HepG2 (cell line): Measurements from ENCODE around the gene USP5. TPM values are rescaled to one million over a fixed set of nuclear protein-coding genes. Genes with fewer than 3 reads are reported as not detected.
A peak's percentile ranks its signal among the peaks of the same experiment; 100 is the strongest.

ENCODE experiments used
- ATAC-seq: fragments of 200-7000 bp; cut with Tn5 transposase; 3 replicates; pipeline ENCODE4 v1.9.1; 2020; ENCODE audit warnings: mild to moderate bottlenecking, moderate library complexity
- BruUV-seq: library from RNA; stranded (reverse); fragments of 400-500 nt; replicated peaks from 2 replicates; lab custom pipeline; 2021; lab: Mats Ljungman, UMichigan
- CTCF ChIA-PET: fragments of 300-600 bp; formaldehyde crosslinking; extraction: SDS; loops from one replicate; lab custom pipeline; 2021; ENCODE audit warnings: low total read pairs, inconsistent platforms, low intra/inter-chr PET ratio; lab: Yijun Ruan, JAX
- POLR2A ChIA-PET: fragments of 350-600 bp; sonication (Branson Sonifier 250); formaldehyde crosslinking; loops from one replicate; lab custom pipeline; 2020; ENCODE audit warnings: antibody characterized with exemption, inconsistent platforms; lab: Yijun Ruan, JAX
- DNase-seq: peaks from one replicate; pipeline ENCODE4 v3.0.0-alpha.2; 2015; ENCODE audit warnings: low spot score
- FAIRE-seq: peaks from 3 replicates; lab custom pipeline; 2011; peaks lifted over from hg19 to GRCh38; lab: Jason Lieb, UNC
- H2AFZ ChIP-seq: one replicate; pipeline ENCODE4 v1.6.1; 2011; ENCODE audit warnings: low read length, inconsistent platforms
- H3K27ac ChIP-seq: fragments of 300-600 bp; 3 replicates; pipeline ENCODE4 v1.8.0; 2011; ENCODE audit warnings: mixed run types, mild to moderate bottlenecking, mixed read lengths, low read length, inconsistent platforms; ENCODE audit not compliant: insufficient read depth; ENCODE audit errors: extremely low read length
- H3K27me3 ChIP-seq, 2 experiments: fragments of 200-600 bp in 1 of 2; 2 replicates in 1 of 2; 3 replicates in 1 of 2; pipeline versions ENCODE4 v1.6.0 to v1.8.0; 2011; ENCODE audit warnings: low read length in 2 of 2, mild to moderate bottlenecking in 2 of 2, moderate library complexity in 2 of 2, inconsistent platforms in 1 of 2; ENCODE audit not compliant: insufficient read depth in 2 of 2, control insufficient read depth in 1 of 2
- H3K36me3 ChIP-seq, 2 experiments: fragments of 200-600 bp in 1 of 2; replicated peaks in 1 of 2; 2 replicates in 1 of 2; 3 replicates in 1 of 2; pipeline versions ENCODE4 v1.5.1 to v1.8.0; 2011; ENCODE audit warnings: low read length in 2 of 2, inconsistent platforms in 1 of 2; ENCODE audit not compliant: insufficient read depth in 2 of 2, control insufficient read depth in 1 of 2
- H3K4me1 ChIP-seq: 2 replicates; pipeline ENCODE4 v1.5.1; 2012; ENCODE audit warnings: low read length, inconsistent platforms; ENCODE audit not compliant: insufficient read depth
- H3K4me2 ChIP-seq: 2 replicates; pipeline ENCODE4 v1.6.0; 2011; ENCODE audit warnings: low read depth, low read length, inconsistent platforms
- H3K4me3 ChIP-seq, 3 experiments: fragments of 200-600 bp in 1 of 3; sonication (generic), shearing (Covaris generic) in 1 of 3; replicated peaks in 1 of 3; 2 replicates each; pipeline ENCODE4 v1.5.1; 2011 to 2016; ENCODE audit warnings: low read length in 3 of 3, inconsistent platforms in 2 of 3, low read depth in 2 of 3, mild to moderate bottlenecking in 2 of 3, control low read depth in 1 of 3, mixed read lengths in 1 of 3; ENCODE audit not compliant: insufficient read depth in 1 of 3
- H3K79me2 ChIP-seq: one replicate; pipeline ENCODE4 v1.6.1; 2011; ENCODE audit warnings: low read length, inconsistent platforms; ENCODE audit not compliant: insufficient read depth
- H3K9ac ChIP-seq: 2 replicates; pipeline ENCODE4 v1.6.0; 2011; ENCODE audit warnings: mild to moderate bottlenecking, low read depth, low read length, inconsistent platforms; ENCODE audit not compliant: insufficient read depth
- H3K9me3 ChIP-seq: 2 replicates; pipeline ENCODE4 v1.5.1; 2012; ENCODE audit warnings: mild to moderate bottlenecking, low read length
- H4K20me1 ChIP-seq: 2 replicates; pipeline ENCODE4 v1.6.0; 2011; ENCODE audit warnings: inconsistent platforms, mild to moderate bottlenecking, low read length, moderate library complexity; ENCODE audit not compliant: insufficient read depth
- CREM ChIP-seq, 2 experiments: sonication (generic) in 1 of 2; formaldehyde crosslinking in 1 of 2; IDR thresholded peaks; 2 replicates each; pipeline versions ENCODE4 v1.4.0 to v1.6.1; 2016 to 2020; ENCODE audit warnings: antibody characterized with exemption in 1 of 2, mild to moderate bottlenecking in 1 of 2, missing genetic modification reagents in 1 of 2
- DRAP1 ChIP-seq: IDR thresholded peaks from 2 replicates; pipeline ENCODE4 v1.6.1; 2016; ENCODE audit warnings: missing genetic modification reagents, missing compliant biosample characterization
- E2F5 ChIP-seq: sonication (generic); formaldehyde crosslinking; conservative IDR thresholded peaks from 2 replicates; pipeline ENCODE4 v1.4.0; 2020; ENCODE audit warnings: missing genetic modification reagents
- EEA1 ChIP-seq: sonication (generic); formaldehyde crosslinking; IDR thresholded peaks from 2 replicates; pipeline ENCODE4 v1.5.1; 2020; ENCODE audit warnings: mild to moderate bottlenecking, missing genetic modification reagents, borderline replicate concordance
- GATAD2A ChIP-seq: IDR thresholded peaks from 2 replicates; pipeline ENCODE4 v1.6.1; 2016
- HDAC1 ChIP-seq: sonication (generic); formaldehyde crosslinking; IDR thresholded peaks from 2 replicates; pipeline ENCODE4 v1.5.1; 2020; ENCODE audit warnings: mild to moderate bottlenecking, missing genetic modification reagents
- ISL2 ChIP-seq: sonication (generic); formaldehyde crosslinking; IDR thresholded peaks from 2 replicates; pipeline ENCODE4 v1.5.0; 2020; ENCODE audit warnings: missing genetic modification reagents
- MXI1 ChIP-seq: IDR thresholded peaks from 3 replicates; pipeline ENCODE4 v1.6.1; 2012; ENCODE audit warnings: low read depth, low read length, inconsistent platforms, borderline replicate concordance
- NR0B2 ChIP-seq: sonication (generic); formaldehyde crosslinking; IDR thresholded peaks from 2 replicates; pipeline ENCODE4 v1.4.0; 2020; ENCODE audit warnings: mild to moderate bottlenecking, missing genetic modification reagents
- RELA ChIP-seq: sonication (generic); formaldehyde crosslinking; IDR thresholded peaks from 2 replicates; pipeline ENCODE4 v1.4.0; 2020; ENCODE audit warnings: missing genetic modification reagents
- SMARCE1 ChIP-seq: fragments of 450-650 bp; IDR thresholded peaks from 2 replicates; pipeline ENCODE4 v1.6.1; 2017; ENCODE audit warnings: borderline replicate concordance
- TCF7 ChIP-seq: sonication (generic); IDR thresholded peaks from 2 replicates; pipeline ENCODE4 v1.6.1; 2016; ENCODE audit warnings: antibody characterized with exemption, low read depth
- ZNF205 ChIP-seq: IDR thresholded peaks from 2 replicates; pipeline ENCODE4 v1.6.1; 2018; ENCODE audit warnings: missing biosample characterization, missing genetic modification reagents
- ZNF275 ChIP-seq: sonication (generic); formaldehyde crosslinking; IDR thresholded peaks from 2 replicates; pipeline ENCODE4 v1.8.0; 2022; ENCODE audit warnings: missing genetic modification reagents, mild to moderate bottlenecking, inconsistent platforms, borderline replicate concordance
- ZNF451 ChIP-seq: sonication (generic); formaldehyde crosslinking; IDR thresholded peaks from 2 replicates; pipeline ENCODE4 v1.5.0; 2020; ENCODE audit warnings: mild to moderate bottlenecking, missing genetic modification reagents
- ZNF501 ChIP-seq: sonication (generic); formaldehyde crosslinking; IDR thresholded peaks from 2 replicates; pipeline ENCODE4 v1.5.1; 2020; ENCODE audit warnings: mild to moderate bottlenecking, moderate library complexity, missing genetic modification reagents
- ZNF558 ChIP-seq: sonication (generic); formaldehyde crosslinking; IDR thresholded peaks from 2 replicates; pipeline ENCODE4 v1.9.0; 2022; ENCODE audit warnings: mild to moderate bottlenecking, missing genetic modification reagents, borderline replicate concordance
- WGBS: methylation state at CpG from one replicate; pipeline ENCODE4 v1.1.6; 2017; ENCODE audit warnings: low lambda C conversion rate; 5-methylcytosine and 5-hydroxymethylcytosine counted together
- in situ Hi-C: cut with HindIII; loops from 2 replicates; pipeline ENCODE4 v1.10.0; 2017; ENCODE audit warnings: low pct_unique_long_range_greater_than_20kb; ENCODE audit not compliant: extremely low pct_ligation_motif_present
- intact Hi-C: fragments of 100-400 bp; cut with micrococcal nuclease; formaldehyde crosslinking; loops from one replicate; pipeline ENCODE4 v1.10.0; 2022; ENCODE audit not compliant: unreplicated experiment
- polyA plus RNA-seq, 8 experiments: library from polyadenylated mRNA; depleted of rRNA in 3 of 8; stranded (reverse) in 7 of 8; unstranded in 1 of 8; fragments of >200 nt; fragmentation: Illumina TruSeq in 4 of 8; extraction: Trizol in 4 of 8; gene quantifications; 2 replicates each; pipeline versions ENCODE4 v1.2.1 to v1.2.3, GENCODE V29; 2011 to 2016; ENCODE audit warnings: low read depth in 4 of 8, missing spikeins in 1 of 8, mixed read lengths in 1 of 8; ENCODE audit not compliant: insufficient read depth in 1 of 8
- total RNA-seq, 5 experiments: library from RNA; depleted of rRNA; stranded (reverse); fragments of >200 nt; fragmentation: Illumina TruSeq; extraction: Trizol; gene quantifications; 2 replicates each; pipeline ENCODE4 v1.2.3, GENCODE V29; 2016; ENCODE audit warnings: low read depth in 1 of 5

The USP5 gene
- total and polyA plus RNA-seq, 2 of the 13 experiments (the other 11 are each of a cell fraction or from before 2014, with no cell fraction given) = 39.6 to 56.0 TPM

- Histone ChIP-seq H3K4me3 (peak overlapping the region; percentile 88 to 96 (median 92)), H3K4me2 (peak overlapping the region; percentile 93), H3K27ac (peak overlapping the region; percentile 87), H3K79me2 (peaks cover 29% of the 10 kb centered on the region), H4K20me1 (peaks cover 44% of the 10 kb centered on the region), H3K9me3 (no peaks in the 10 kb centered on the region), H2AFZ (no peak overlapping the region), H3K27me3 (no peaks in the 10 kb centered on the region; a peak in 1 of 5 replicates), H3K4me1 (peaks cover 52% of the 10 kb centered on the region), H3K36me3 (peaks cover 9 to 24% of the 10 kb centered on the region in 2 experiments), H3K9ac (peak overlapping the region; percentile 95)
- in situ Hi-C loops (no loop called here), intact Hi-C loops (loop anchor here (1.0 to 2.0 kb wide), 2 partner anchors 17 to 22 kb away; partner anchors contain the start of gene USP5)
- POLR2A ChIA-PET = interaction anchor here (0.8 to 6.0 kb wide), 19 partner anchors 11 to 335 kb away, joined by 3 to 132 read pairs (median 6); partner anchors contain the start of genes C12orf57, CDCA3, ENO2 and GAPDH
- WGBS = 39% methylated on average over 12 of the region's 12 CpGs
- CTCF ChIA-PET = interaction anchor here (0.7 to 1.4 kb wide), 7 partner anchors 22 to 96 kb away, joined by 3 to 14 read pairs (median 4); no protein-coding TSS in a partner anchor
- no TSS peak for BruUV-seq
- peak; percentile 3; the same call in 2 of the 3 replicates for ATAC-seq
- FAIRE-seq = peak; percentile 85
- peak; percentile 77 for DNase-seq
- no peak for TF ChIP-seq NR0B2
- no peak for TF ChIP-seq ZNF205
- TF ChIP-seq DRAP1 (CRISPR knock-in tag) = peak; percentile 12; the same call in 1 of the 2 replicates
- TF ChIP-seq HDAC1 (CRISPR knock-in tag) = 0 out of 2 replicates have a peak, but pooled peaks have one; percentile 35
- TF ChIP-seq ZNF275 = no peak
- TF ChIP-seq ISL2 (CRISPR knock-in tag) = no peak
- TF ChIP-seq EEA1 (CRISPR knock-in tag) = no peak
- no peak; the same call in 1 of the 2 replicates for TF ChIP-seq ZNF558
- 0 out of 2 replicates have a peak, but pooled peaks have one; percentile 20 for TF ChIP-seq RELA (CRISPR knock-in tag)
- no peak for TF ChIP-seq ZNF451 (CRISPR knock-in tag)
- TF ChIP-seq MXI1 = peak; percentile 45; the same call in 1 of the 3 replicates
- no peak for TF ChIP-seq TCF7
- no peak for TF ChIP-seq GATAD2A (CRISPR knock-in tag)
- no peak for TF ChIP-seq SMARCE1
- no peak for TF ChIP-seq ZNF501 (CRISPR knock-in tag)
- TF ChIP-seq E2F5 (CRISPR knock-in tag) = no peak
- no peak; the same call in 1 of the 2 replicates for TF ChIP-seq CREM (IDR thresholded peaks at IDR 0.05)
- TF ChIP-seq CREM (CRISPR knock-in tag; IDR thresholded peaks at IDR 0.05) = no peak
These were observed 17.4 kb downstream of the USP5 start for GRCh38 chr12:6869049-6870021.
